Stimulated activated CD4-positive, alpha-beta T cell treated with anti-CD3 and anti-CD28 coated beads, Interleukin-15, amount 100 ng/mL, for 24 hours (primary cell): ENCODE measurements around the gene R3HDML.

Source experiments
- DNase-seq: peaks from one replicate; pipeline ENCODE4 v3.0.0-alpha.2; 2020

Gene R3HDML

DNA sequence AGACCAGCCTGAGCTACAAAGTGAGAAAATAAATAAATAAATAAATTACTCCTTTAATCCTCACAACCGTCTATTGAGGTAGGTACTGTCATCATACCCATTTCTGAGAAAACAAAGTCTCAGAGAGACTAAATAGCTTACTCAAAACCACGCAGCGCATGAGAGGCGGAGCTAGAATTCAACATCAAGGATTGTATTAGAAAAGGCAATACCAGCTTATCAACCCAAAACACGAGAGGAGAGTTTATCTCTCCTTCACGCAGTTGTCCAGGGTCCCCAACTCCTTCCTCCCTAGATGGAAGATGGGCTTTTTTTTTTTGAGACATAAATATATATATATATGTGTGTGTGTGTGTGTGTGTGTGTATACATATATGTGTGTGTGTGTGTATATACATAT is 30.9 kb downstream of the R3HDML start:
- DNase-seq: no peak

DNA sequence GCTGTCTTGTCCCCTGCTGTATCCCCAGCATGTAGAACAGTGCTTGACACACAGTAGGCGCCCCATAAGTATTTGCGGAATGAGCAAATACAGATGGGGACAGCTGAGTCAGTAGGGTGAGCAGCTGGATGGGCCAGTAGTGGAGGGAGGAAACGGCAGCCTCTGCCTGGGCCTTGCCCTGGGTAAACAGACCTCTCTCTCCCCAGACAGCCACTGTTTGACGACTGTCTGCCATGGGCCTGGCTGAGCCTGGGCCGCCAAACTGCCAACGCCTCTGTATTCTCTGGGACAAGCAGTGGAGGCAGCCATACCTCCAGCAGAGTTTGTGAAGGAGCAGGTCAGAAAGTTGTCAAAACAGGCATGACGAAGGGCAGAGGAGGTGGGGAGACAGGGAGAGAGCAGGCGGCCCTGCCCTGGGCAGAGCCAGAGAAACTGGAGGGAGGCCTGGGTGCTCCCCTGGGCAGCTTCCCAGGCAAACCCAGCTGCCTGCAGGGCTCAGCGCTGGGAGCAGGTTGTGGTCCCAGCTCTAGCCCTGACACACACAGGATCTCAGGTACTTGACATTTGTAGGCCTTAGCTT is 33.9 kb downstream of the R3HDML start:
- no peak for DNase-seq

- no peak for DNase-seq
Observed at GRCh38 chr20:44382641-44383040, 45.8 kb downstream of the R3HDML start.

DNA sequence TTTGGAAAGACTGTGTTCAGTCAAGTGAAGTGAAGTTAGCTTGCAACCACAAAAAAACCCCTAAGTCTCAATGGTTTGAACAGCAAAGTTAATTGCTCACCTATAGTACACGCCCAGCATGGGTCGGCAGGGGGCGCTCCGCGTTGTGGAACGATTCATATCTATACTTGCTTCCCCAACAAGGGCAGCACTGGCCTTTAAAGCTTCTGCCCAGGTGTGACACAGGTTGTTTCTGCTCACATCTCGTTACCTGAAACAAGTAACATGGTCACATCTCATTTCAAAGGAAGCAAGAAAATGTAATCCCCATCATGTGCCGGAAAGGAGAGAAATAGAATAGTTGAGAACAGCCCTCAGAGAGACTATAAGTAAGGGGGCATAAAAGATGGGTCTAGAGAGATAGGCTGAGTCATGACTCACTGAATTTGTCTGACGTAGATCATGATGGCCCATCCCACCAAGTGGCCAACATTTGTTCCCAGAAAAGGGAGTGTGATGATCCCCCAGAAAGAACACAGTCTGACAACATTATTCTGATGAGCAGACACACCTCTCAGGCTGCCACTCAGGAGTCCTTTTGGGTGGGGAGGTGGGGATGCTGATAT is 47.7 kb downstream of the R3HDML start:
- DNase-seq: peak; percentile 90

- DNase-seq: peak; percentile 85
Observed at GRCh38 chr20:44388466-44389023, 51.7 kb downstream of the R3HDML start.

GRCh38 chr20:44389871-44390270 is 53.0 kb downstream of the R3HDML start:
- DNase-seq: no peak

- no peak for DNase-seq
Observed at GRCh38 chr20:44390280-44390679, 53.4 kb downstream of the R3HDML start.

- DNase-seq: no peak
Observed at GRCh38 chr20:44392088-44392775, 55.4 kb downstream of the R3HDML start.

DNA sequence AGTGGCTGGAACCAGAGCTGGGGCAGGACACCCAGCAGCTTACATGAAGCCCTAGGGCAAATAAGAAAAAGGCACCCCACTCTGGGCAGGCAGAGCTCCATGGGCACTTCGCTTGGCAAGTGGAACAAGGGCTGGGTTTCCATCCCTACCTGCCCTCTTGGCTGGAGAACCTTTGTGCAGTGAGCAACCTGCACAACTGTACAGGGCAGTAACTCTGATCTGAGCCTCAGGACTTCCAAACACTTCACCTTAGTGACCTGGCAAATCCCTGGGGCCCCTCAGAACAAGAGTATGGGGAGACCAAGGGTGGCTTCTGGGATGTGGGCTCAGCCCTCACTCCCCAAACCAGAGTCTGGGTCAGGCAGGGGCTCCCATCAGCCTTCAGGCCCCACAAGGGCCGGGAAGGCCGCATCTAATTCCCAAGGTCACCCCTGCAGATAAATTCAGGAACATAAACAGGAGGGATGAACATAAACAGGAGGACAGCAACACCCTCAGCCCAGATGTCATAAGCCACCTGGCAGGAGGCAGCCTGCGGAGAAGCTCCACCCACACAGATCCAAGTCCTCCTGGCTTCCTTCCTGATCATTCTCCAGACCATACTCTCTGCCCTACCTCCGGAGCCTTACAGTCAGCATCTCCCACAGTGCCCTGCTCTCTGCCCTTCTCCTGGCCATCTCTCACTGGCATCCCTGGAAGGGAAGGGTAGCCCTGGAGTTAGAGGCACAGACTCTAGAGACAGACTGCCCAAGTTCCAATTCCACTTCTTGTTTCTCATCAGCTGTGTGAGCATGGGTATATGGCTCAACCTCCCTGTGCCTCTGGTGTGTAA is 56.1 kb downstream of the R3HDML start:
- no peak for DNase-seq

DNA sequence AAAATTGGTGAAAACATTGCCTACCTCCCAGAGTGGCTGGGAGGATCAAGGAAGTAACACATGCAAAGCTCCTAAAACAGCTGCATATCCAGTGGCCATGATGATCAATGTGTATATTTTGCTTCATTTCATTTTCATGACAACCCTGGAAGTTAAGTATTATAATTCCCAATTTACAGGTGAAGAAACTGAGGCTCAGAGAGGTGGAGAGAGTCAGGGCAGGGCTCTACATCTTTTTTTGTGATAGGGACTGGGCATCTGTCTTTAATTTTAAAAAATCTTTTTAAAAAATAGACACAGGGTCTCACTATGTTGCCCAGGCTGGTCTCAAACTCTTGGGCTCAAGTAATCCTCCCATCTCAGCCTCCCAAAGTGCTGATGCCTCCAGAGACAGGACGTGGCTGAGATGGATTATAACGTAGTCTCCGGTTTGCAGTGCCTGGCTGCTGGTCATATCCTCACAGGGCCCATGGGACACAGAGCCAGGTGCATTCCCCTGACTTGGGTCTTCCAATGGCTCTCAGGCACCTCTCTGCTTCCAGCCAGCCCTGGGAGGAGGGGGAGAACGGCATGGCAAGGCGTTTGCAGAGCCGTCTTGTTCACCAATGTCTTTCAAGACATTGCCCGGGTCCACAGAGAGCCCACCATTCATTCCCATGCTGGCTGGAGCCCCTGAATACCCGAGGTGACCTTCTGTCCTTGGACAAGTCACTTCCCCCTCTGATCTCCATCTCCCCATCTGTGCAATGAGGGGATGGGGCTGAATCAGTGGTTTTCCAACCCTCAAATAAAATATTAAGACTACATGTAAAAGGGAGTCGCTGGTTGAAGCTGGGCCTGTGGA is 57.0 kb downstream of the R3HDML start:
- DNase-seq: no peak

GRCh38 chr20:44394452-44394701 is 57.5 kb downstream of the R3HDML start:
- no peak for DNase-seq

DNA sequence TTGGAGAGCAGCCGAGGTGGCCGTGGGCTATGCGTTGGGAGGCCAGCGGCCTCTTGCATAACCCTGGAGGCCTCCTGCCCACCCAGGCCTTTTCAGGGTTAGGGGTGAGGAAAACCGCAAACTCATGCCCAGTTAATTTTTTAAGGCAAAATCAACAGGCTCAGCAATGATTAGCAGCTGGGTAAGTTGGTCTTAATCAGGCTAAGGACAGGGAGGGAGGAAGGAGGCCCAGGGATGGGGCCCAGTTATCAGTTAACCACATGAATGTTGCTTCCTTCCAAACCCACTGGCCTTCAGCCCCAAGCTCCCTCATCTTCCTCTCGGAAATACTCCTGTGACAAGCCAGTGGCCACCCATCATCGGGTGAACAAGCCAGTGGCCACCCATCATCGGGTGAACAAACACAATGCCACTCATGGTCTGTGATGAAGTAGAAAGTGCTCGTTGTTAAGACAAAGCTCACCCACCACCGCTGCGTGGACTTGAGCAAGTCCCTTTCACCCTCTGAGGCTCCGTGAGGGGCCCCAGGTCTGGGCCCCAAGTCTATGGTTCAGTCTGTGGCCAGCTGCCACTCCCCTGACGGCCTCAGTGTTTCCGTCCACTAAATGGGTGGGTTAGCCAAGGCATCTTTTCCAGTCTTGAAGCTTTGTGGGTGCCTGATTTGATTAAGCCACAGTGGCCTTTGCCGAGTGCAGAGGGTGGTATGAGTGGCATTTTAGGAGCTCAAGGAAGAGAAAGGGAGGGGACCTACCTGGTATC is 58.0 kb downstream of the R3HDML start:
- DNase-seq: no peak

DNA sequence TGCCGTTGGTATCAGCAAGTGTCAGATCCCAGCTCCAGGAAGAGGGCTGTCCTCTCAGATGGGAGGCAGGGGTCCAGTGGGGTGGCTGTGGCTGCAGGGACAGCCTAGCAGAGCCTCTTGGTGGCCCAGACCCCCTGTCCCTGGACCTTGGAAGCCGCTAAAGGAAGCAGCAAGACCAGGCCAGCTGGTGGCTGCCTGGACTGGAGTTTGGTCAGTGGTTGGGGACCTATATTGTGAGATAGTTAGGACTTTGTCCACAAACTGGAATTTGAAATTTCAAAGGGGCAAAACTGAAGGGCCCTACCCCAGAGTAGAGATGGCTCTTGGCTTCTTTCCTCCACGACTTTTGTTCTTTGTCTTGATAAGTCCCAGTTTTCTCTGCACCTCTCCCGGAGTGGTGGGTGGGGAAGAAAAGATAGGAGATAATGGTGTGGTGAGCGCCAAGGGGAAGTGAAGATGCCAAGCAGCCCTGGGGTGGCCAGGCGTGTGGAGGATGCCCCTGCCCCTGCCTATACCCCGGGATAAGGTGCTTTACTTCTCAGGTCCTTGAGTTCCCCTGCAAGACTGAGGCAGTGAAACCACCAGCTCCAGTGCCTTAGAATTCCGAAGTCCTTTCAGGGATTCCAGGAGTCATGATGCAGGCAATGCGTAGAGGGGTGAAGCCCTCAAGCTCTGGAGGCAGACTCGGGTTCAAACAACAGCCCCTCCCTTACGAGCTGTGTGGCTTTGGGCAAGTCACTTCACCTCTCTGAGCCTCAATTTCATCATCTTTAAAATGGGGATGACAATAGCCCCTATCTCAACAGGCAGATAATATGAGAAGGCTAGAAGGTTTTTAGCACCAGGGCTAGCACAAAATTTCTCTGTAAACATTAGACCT is 58.9 kb downstream of the R3HDML start:
- no peak for DNase-seq

DNA sequence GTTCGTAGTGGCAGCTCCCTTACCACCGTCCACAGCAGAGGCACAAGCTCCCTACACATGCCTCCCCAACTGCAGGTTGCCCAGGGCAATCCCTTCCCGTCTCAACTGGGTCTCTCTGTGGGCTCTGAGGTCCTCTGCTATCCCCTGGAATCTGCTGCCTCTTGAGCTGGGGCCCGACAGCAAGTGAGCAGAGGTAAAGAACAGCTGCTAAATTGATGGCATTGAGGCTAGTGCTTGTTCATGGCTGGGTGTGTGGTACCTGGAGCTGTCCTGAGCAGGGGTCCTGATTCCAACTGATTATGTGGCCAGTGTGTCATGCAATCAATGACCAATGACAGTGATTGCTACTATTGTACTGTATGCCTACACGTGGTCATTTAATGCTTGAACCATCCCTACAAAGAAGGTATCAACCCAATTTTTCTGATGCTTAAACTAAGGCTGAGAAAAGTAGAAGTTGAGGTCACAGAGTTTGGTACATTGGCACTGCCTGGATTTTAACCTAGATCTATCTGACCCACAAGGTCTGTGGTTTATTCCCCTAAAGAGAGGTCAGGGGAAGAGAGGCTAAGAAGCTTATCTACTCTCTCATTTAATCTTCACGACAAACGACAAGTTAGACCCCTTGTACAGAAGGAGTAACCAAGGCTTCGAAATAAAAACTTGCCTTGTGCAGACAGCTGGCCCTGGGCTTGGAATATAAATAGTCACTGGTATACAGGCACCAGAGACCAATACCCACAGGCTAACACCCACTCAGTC is 59.7 kb downstream of the R3HDML start:
- DNase-seq: no peak

DNA sequence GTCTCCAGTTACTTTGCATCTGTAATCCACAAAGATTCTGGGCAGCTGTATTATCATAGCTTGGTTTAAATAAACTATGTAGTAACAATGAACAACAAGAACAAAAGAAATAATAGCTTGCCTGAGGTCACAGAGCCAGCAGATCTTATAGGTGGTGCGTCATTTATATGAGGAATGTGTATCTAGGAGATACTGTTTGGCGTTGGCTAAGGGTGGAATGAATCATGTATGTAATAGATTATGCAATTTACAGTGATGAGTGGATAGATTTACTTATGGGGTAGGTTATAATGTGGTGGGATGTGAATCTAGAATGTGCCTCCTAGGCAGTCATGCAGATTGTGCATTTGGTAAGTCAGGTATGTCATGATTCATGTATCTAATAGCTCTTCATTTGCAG is 61.5 kb downstream of the R3HDML start:
- no peak for DNase-seq

DNA sequence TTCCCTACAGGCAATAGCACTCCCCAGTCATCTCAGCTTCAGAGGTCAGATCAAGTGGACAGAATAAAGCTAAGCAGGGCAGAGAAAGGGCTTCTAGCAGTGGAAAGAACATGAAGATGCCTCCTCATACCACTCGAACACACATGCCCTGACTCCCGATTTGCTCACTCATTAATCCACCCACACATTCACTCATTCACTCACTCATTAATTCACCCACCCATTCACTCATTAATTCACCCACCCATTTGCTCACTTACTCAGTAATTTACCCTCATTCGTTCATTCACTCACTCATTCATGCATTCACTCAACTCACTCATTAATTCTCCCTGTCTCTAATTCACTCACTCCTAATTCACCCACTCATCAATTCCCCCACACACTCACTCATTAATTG is 62.6 kb downstream of the R3HDML start:
- no peak for DNase-seq

DNA sequence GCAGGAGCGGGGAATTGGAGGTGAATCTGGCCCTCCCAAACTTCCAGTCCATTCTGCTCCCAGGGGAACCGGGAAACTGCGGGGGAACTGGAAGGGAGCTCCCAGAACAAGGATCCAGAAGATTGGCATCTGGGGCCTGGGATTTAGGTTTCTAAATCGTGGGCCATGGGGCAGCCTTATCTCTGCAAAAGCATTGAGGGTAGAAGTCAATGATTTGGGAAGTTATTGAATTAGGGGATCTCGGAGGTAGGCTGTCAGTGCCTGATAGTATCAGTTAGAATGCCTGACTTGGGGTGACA is 63.8 kb downstream of the R3HDML start:
- DNase-seq: no peak
